NCI-H345 treated with DMSO at 0.1 percent for 48 hours (cell line): Measurements from ENCODE around the gene EFHC1.
A peak's percentile ranks its signal among the peaks of the same experiment; 100 is the strongest.
"Not testable (repeated sequence)": the region's sequence is repeated elsewhere in the genome, so short reads cannot be mapped to it uniquely, and the experiment has no call there.

Experiments used
- DNase-seq: peaks from one replicate; lab custom pipeline; 2025; ENCODE audit not compliant: unreplicated experiment; lab: John Stamatoyannopoulos, UW

The EFHC1 gene

GRCh38 chr6:52435345-52435744, 15.2 kb downstream of the EFHC1 start:
- DNase-seq = no peak

GRCh38 chr6:52438926-52439325, 18.8 kb downstream of the EFHC1 start:
- no peak for DNase-seq

DNA sequence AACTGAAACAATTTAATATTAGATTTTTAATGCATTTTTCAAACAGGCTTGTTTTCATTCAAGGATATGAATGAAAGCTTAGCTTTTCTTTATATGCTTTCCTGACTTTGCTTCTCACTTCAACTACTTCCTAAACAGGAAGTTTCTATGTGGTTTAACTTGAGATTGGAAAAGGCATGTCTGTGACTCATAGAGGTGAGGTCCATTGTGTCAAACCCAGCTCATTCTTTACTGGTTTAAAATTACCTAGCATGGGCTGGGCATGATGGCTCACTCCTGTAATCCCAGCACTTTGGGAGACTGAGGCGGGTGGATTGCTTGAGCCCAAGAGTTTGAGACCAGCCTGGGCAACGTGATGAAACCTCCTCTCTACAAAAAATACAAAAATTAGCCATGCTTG, 34.4 kb downstream of the EFHC1 start:
- no peak for DNase-seq

DNA sequence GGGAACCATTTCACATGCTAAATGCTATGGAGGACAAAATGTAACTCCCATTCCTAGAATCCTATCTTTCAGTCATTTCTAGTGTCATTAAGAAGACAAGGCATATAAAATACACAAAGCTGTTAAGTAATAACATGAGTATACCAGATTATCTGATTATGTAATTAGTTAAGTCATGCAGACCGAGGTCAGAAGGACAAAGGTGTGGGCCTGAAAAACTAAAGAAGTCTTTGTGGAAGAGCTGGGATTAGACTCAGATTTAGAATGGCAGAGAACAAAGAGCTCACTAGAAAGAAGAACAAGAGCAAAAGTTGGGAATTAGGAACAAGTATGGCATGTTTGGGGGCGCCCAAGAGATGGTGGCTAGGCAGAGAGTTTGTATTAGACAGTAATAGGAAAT, 37.0 kb downstream of the EFHC1 start:
- DNase-seq = no peak

DNA sequence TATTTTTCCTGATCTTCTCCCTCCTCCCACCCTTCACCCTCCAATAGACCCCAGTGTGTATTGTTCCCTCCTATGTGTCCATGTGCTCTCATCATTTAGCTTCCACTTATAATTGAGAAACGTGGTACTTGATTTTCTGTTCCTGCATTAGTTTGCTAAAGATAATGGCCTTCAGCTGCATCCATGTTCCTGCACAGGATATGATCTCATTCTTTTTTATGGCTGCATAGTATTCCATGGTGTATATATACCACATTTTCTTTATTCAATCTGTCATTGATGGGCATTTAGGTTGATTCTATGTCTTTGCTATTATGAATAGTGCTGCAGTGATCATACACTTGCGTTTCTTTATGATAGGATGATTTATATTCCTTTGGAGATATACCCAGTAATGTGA, 41.1 kb downstream of the EFHC1 start:
- DNase-seq = not testable (repeated sequence)

GRCh38 chr6:52474173-52474572, 54.0 kb downstream of the EFHC1 start:
- no peak for DNase-seq

GRCh38 chr6:52475307-52475706, 55.2 kb downstream of the EFHC1 start:
- no peak for DNase-seq

- DNase-seq = no peak
These were observed 62.9 kb downstream of the EFHC1 start for GRCh38 chr6:52482903-52483670.

- DNase-seq = no peak
These were observed 63.5 kb downstream of the EFHC1 start for GRCh38 chr6:52483671-52484003.

DNA sequence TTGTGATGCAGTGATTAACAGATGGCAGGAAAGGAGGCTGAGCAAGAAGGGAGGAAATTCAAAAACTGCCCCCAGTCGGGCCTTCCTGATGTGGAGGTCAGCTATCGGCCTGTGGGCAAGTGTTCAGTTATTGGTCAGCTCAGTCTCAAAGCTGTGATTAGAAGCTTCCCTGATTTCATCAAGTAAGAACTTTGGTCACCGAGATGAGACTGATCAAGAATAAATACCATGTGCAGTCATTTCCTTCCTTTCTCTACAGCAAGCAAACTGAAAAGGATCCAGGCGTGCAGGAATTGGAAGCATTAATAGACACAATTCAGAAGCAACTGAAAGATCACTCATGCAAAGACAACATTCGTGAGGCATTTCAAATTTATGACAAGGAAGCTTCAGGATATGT, 69.7 kb downstream of the EFHC1 start:
- no peak for DNase-seq

GRCh38 chr6:52491203-52492069, 71.3 kb downstream of the EFHC1 start:
- no peak for DNase-seq

- no peak for DNase-seq
These were observed 73.5 kb downstream of the EFHC1 start for GRCh38 chr6:52493669-52494068.

DNA sequence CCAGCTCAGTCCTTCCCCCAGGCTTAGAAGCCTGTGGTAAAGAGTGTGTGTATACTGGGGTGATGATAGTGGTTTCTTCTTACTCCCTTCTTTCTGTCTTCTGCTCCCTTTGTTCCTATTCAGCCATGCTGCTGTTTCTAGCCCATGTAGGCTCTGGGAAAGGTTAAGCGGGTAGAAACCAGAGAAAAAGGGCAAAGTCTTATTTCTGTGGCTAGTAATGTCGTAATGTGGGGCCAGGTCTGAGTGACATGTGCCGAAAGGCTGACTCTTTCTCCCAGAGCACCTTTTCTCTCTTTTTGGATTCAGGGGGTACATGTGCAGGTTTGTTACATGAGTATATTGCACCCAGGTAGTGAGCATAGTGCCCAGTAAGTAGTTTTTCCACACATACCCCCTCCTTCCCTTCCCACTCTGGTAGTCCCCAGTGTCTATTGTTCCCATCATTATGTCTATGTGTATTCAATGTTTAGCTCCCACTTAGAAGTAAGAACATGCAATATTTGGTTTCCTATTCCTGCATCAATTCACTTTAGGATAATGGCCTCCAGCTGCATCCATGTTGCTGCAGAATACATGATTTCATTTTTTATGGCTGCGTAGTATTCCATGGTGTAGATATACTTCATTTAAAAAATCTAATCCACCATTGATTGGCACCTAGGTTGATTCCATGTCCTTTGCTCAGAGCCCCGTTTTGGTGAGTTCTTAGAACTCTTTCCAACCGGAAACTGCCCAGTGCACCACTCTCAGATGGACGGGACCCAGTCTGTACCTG, 74.3 kb downstream of the EFHC1 start:
- no peak for DNase-seq

- no peak for DNase-seq
These were observed 75.8 kb downstream of the EFHC1 start for GRCh38 chr6:52495922-52496321.

GRCh38 chr6:52496631-52497030, 76.5 kb downstream of the EFHC1 start:
- DNase-seq = no peak

- DNase-seq = peak; percentile 56
These were observed 77.7 kb downstream of the EFHC1 start for GRCh38 chr6:52497652-52498408.

DNA sequence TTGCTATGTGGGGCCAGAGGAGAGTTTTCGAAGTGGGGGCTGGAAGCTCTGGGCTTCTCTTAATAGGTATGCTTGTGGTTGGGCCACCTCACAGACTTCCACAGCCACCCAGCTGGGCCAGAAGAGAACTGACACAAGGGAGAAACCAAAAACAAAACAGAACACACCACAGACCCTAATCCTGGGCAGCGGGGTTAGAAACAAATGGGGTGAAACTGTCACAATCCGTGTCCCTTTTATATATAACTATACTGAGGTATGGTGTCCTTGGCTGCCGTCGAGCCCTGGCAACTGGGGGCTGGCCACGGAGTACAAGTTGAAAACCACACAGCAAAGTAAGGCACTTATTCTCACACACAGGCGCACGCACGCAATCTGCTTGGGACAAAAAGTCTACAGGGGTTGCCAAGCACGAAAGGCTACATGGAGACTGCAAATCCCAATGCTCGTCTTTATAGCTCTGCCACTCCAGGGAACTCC, 78.4 kb downstream of the EFHC1 start:
- no peak for DNase-seq

DNA sequence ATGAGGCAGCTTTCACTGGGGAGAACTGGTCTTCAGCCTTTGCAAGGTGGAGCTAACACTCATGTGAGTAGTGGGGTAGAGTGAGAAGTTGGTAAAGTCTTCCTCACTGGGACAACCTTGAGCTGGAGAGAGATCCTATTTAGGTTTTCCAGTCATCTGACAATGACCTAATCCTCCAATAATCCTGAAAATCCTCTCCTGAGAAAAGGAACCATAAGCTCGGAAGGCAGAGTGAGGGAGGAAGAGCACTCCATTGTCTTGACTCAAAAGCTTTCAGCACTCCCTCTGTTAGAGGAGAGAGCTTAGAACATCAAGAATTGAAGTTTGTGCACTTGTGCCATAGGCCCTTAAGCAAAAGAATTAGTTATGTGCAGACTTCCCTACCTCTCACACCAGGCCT, 78.9 kb downstream of the EFHC1 start:
- no peak for DNase-seq

DNA sequence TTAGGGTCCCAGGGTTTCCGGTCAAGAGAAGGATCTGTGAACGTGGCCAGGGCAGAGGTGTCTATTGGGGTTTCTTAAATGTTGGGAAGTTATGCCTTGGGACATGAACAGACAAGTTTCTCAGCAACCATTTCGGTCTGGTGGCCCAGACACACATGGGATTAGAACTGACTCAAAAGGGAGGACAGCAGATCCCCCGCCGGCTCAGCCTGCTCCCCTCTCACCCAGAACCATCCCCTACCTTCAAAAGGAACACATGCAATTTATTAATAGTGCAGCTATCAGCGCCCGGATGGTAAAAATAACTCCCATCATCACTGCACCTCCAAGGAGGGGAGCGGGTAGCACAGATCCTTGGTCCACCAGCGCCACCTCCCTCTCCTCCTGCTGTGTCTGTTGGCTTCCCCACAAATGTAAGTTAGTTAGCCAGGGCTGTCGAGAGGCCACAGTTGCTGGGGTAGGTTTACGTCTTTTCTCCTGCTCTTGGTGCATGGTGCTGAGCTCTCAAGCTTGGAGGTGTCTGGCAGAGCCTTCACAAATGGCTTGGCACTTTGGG, 79.6 kb downstream of the EFHC1 start:
- no peak for DNase-seq
